ENCODE data around the gene NUDT3. TPM values are rescaled to one million over a fixed set of nuclear protein-coding genes. Genes with fewer than 3 reads are reported as not detected.

Gene NUDT3
- total and polyA plus RNA-seq, 9 donors = 16.0 to 60.7 (median 50.2) TPM

GRCh38 chr6:34347303-34347702 is 45.2 kb downstream of the NUDT3 start:
- no peaks in the 10 kb centered on the region for H3K9me3 ChIP-seq
- no peak overlapping the region for H3K27ac ChIP-seq
- no peaks in the 10 kb centered on the region for H3K36me3 ChIP-seq
- WGBS, 3 donors = 93 to 94% (median 94%) methylated on average over 1 of the region's 1 CpG
- intact Hi-C loops (cut with DNase I) = no loop called here
- H3K27me3 ChIP-seq = no peaks in the 10 kb centered on the region
- H3K4me3 ChIP-seq = no peak overlapping the region
- H3K4me1 ChIP-seq (ENCODE audit: insufficient read depth) = peaks cover 3% of the 10 kb centered on the region
- no peak for DNase-seq
- no peak for TF ChIP-seq CTCF (IDR thresholded peaks at IDR 0.05)
- no peak for TF ChIP-seq EP300 (IDR thresholded peaks at IDR 0.05)
- TF ChIP-seq POLR2A (IDR thresholded peaks at IDR 0.05) = no peak

- intact Hi-C loops (cut with DNase I) = no loop called here
- no peak for DNase-seq
- Histone ChIP-seq H3K27me3 (no peaks in the 10 kb centered on the region), H3K9me3 (no peaks in the 10 kb centered on the region), H3K4me1 (ENCODE audit: insufficient read depth) (peaks cover under 1% of the 10 kb centered on the region), H3K27ac (no peak overlapping the region), H3K4me3 (no peak overlapping the region), H3K36me3 (no peaks in the 10 kb centered on the region)
- TF ChIP-seq CTCF (IDR thresholded peaks at IDR 0.05) (no peak), POLR2A (IDR thresholded peaks at IDR 0.05) (no peak), EP300 (IDR thresholded peaks at IDR 0.05) (no peak)
- 68 to 72% (median 71%) methylated on average over 9 of the region's 9 CpGs for WGBS, 3 donors
Measured at GRCh38 chr6:34346175-34347119, 46.0 kb downstream of the NUDT3 start.

DNA sequence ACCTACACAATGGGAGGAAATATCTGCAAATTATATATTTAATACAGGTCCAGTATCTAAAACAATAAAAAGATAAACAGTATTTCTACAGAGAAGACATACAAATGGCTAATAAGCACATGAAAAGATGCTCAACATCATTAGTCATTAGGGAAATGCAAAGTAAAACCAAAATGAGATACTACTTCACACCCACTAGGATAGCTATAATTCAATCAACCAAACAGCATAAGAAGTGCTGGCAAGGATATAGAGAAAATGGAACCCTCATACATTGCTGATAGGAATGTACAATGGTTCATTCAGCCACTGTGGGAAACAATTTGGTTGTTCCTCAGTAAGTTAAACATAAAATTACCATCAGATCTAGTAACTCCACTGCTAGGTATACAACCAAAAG is 48.7 kb downstream of the NUDT3 start:
- H3K9me3 ChIP-seq = no peaks in the 10 kb centered on the region
- peaks cover 4% of the 10 kb centered on the region for H3K4me1 ChIP-seq (ENCODE audit: insufficient read depth)
- intact Hi-C loops (cut with DNase I) = no loop called here
- no peak for DNase-seq
- TF ChIP-seq EP300 (IDR thresholded peaks at IDR 0.05) = no peak
- no peak for TF ChIP-seq POLR2A (IDR thresholded peaks at IDR 0.05)
- TF ChIP-seq CTCF (IDR thresholded peaks at IDR 0.05) = no peak
- H3K36me3 ChIP-seq = no peaks in the 10 kb centered on the region
- no peak overlapping the region for H3K27ac ChIP-seq
- H3K4me3 ChIP-seq = no peak overlapping the region
- H3K27me3 ChIP-seq = no peaks in the 10 kb centered on the region

DNA sequence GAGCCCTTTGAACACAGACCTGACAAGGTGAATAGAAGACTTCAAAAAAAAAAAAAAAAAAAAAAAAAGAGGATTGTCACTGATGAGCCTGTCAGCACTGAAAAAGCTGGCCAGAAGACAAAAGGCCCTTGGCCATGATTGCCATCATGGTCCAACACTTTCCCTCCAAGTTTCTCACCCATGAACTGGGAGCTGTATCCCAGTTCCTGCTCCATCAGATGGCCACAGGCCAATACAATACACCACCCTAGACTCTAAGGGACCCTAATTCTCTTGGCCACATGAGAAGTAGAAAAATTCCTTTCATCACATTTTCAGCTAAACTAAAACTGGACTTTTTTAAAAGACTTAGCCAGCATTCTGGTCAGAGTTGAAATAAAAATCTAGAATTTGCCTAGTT is 50.2 kb downstream of the NUDT3 start:
- Histone ChIP-seq H3K9me3 (no peaks in the 10 kb centered on the region), H3K4me1 (ENCODE audit: insufficient read depth) (peaks cover 4% of the 10 kb centered on the region), H3K27ac (no peak overlapping the region), H3K27me3 (no peaks in the 10 kb centered on the region), H3K36me3 (no peaks in the 10 kb centered on the region), H3K4me3 (no peak overlapping the region)
- TF ChIP-seq EP300 (IDR thresholded peaks at IDR 0.05) (no peak), CTCF (IDR thresholded peaks at IDR 0.05) (no peak), POLR2A (IDR thresholded peaks at IDR 0.05) (no peak)
- intact Hi-C loops (cut with DNase I) = no loop called here
- no peak for DNase-seq

Data from ovary (tissue), 9 donors.